Measurements from ENCODE around the gene ANKRD33.

The ANKRD33 gene

GRCh38 chr12:51863933-51864832 is 23.7 kb upstream of the ANKRD33 start:
- H3K27me3 ChIP-seq (ENCODE audit: low read depth, low read length), result peaks cover 21% of the 10 kb centered on the region
- no peaks in the 10 kb centered on the region for H3K36me3 ChIP-seq (ENCODE audit: control insufficient read depth in 1 of 2, insufficient read depth in 2 of 2, low read length in 2 of 2)
- peaks cover 0 to 19% of the 10 kb centered on the region in 2 donors for H3K4me1 ChIP-seq (ENCODE audit: control insufficient read depth in 1 of 2, insufficient read depth in 2 of 2, low read length in 2 of 2)
- H3K4me3 ChIP-seq (ENCODE audit: low read depth in 1 of 2, low read length in 2 of 2), result peak overlapping the region in 1 of 2 donors; percentile 59
- no peaks in the 10 kb centered on the region for H3K9me3 ChIP-seq (ENCODE audit: control insufficient read depth in 1 of 2, low read length in 2 of 2)
- H3K27ac ChIP-seq (ENCODE audit: low read length), result no peak overlapping the region

GRCh38 chr12:51864833-51865670 is 22.9 kb upstream of the ANKRD33 start:
- Histone ChIP-seq H3K4me3 (ENCODE audit: low read depth in 1 of 2, low read length in 2 of 2) (peak overlapping the region in 1 of 2 donors; percentile 59), H3K36me3 (ENCODE audit: control insufficient read depth in 1 of 2, insufficient read depth in 2 of 2, low read length in 2 of 2) (no peaks in the 10 kb centered on the region), H3K27me3 (ENCODE audit: low read depth, low read length) (peaks cover 21% of the 10 kb centered on the region), H3K9me3 (ENCODE audit: control insufficient read depth in 1 of 2, low read length in 2 of 2) (no peaks in the 10 kb centered on the region), H3K27ac (ENCODE audit: low read length) (no peak overlapping the region), H3K4me1 (ENCODE audit: control insufficient read depth in 1 of 2, insufficient read depth in 2 of 2, low read length in 2 of 2) (peaks cover 0 to 24% of the 10 kb centered on the region in 2 donors)

GRCh38 chr12:51865757-51866270 is 22.1 kb upstream of the ANKRD33 start:
- Histone ChIP-seq H3K4me3 (ENCODE audit: low read depth in 1 of 2, low read length in 2 of 2) (no peak overlapping the region), H3K27me3 (ENCODE audit: low read depth, low read length) (peaks cover 21% of the 10 kb centered on the region), H3K27ac (ENCODE audit: low read length) (no peak overlapping the region), H3K36me3 (ENCODE audit: control insufficient read depth in 1 of 2, insufficient read depth in 2 of 2, low read length in 2 of 2) (no peaks in the 10 kb centered on the region), H3K4me1 (ENCODE audit: control insufficient read depth in 1 of 2, insufficient read depth in 2 of 2, low read length in 2 of 2) (peaks cover 0 to 24% of the 10 kb centered on the region in 2 donors), H3K9me3 (ENCODE audit: control insufficient read depth in 1 of 2, low read length in 2 of 2) (no peaks in the 10 kb centered on the region)

GRCh38 chr12:51866324-51866723 is 21.6 kb upstream of the ANKRD33 start:
- Histone ChIP-seq H3K36me3 (ENCODE audit: control insufficient read depth in 1 of 2, insufficient read depth in 2 of 2, low read length in 2 of 2) (no peaks in the 10 kb centered on the region), H3K4me1 (ENCODE audit: control insufficient read depth in 1 of 2, insufficient read depth in 2 of 2, low read length in 2 of 2) (peaks cover 0 to 24% of the 10 kb centered on the region in 2 donors), H3K27ac (ENCODE audit: low read length) (no peak overlapping the region), H3K4me3 (ENCODE audit: low read depth in 1 of 2, low read length in 2 of 2) (no peak overlapping the region), H3K9me3 (ENCODE audit: control insufficient read depth in 1 of 2, low read length in 2 of 2) (no peaks in the 10 kb centered on the region), H3K27me3 (ENCODE audit: low read depth, low read length) (peaks cover 21% of the 10 kb centered on the region)

GRCh38 chr12:51866762-51867161 is 21.1 kb upstream of the ANKRD33 start:
- Histone ChIP-seq H3K27me3 (ENCODE audit: low read depth, low read length) (peaks cover 21% of the 10 kb centered on the region), H3K9me3 (ENCODE audit: control insufficient read depth in 1 of 2, low read length in 2 of 2) (no peaks in the 10 kb centered on the region), H3K4me3 (ENCODE audit: low read depth in 1 of 2, low read length in 2 of 2) (no peak overlapping the region), H3K27ac (ENCODE audit: low read length) (no peak overlapping the region), H3K36me3 (ENCODE audit: control insufficient read depth in 1 of 2, insufficient read depth in 2 of 2, low read length in 2 of 2) (no peaks in the 10 kb centered on the region), H3K4me1 (ENCODE audit: control insufficient read depth in 1 of 2, insufficient read depth in 2 of 2, low read length in 2 of 2) (peaks cover 0 to 24% of the 10 kb centered on the region in 2 donors)

DNA sequence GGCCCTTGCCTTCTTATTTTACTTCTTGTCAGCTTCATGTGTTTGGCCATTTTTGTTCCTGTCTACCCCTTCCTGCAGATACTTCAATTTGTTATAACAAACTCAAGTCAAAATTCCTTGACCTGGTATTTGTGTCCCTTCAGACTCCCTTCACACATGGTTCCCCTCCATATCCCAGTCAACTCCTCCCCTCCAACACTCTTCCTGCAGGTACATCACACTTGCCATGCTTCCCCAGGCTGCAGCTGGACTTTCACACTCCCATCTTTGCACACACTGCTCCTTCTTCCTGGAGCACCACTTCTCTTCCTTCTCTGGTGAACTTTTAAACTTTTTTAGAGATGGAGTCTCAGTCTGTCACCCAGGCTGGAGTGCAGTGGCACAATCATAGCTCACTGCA is 20.5 kb upstream of the ANKRD33 start:
- H3K27me3 ChIP-seq (ENCODE audit: low read depth, low read length), result peaks cover 21% of the 10 kb centered on the region
- no peak overlapping the region for H3K4me3 ChIP-seq (ENCODE audit: low read depth in 1 of 2, low read length in 2 of 2)

GRCh38 chr12:51867796-51868428 is 20.0 kb upstream of the ANKRD33 start:
- peaks cover 21% of the 10 kb centered on the region for H3K27me3 ChIP-seq (ENCODE audit: low read depth, low read length)
- H3K4me3 ChIP-seq (ENCODE audit: low read depth in 1 of 2, low read length in 2 of 2), result no peak overlapping the region
- H3K27ac ChIP-seq (ENCODE audit: low read length), result no peak overlapping the region
- peaks cover 0 to 24% of the 10 kb centered on the region in 2 donors for H3K4me1 ChIP-seq (ENCODE audit: control insufficient read depth in 1 of 2, insufficient read depth in 2 of 2, low read length in 2 of 2)
- H3K36me3 ChIP-seq (ENCODE audit: control insufficient read depth in 1 of 2, insufficient read depth in 2 of 2, low read length in 2 of 2), result no peaks in the 10 kb centered on the region
- no peaks in the 10 kb centered on the region for H3K9me3 ChIP-seq (ENCODE audit: control insufficient read depth in 1 of 2, low read length in 2 of 2)

More for the DNA sequence above, 20.5 kb upstream of the ANKRD33 start:
- Histone ChIP-seq H3K36me3 (ENCODE audit: control insufficient read depth in 1 of 2, insufficient read depth in 2 of 2, low read length in 2 of 2) (no peaks in the 10 kb centered on the region), H3K4me1 (ENCODE audit: control insufficient read depth in 1 of 2, insufficient read depth in 2 of 2, low read length in 2 of 2) (peaks cover 0 to 24% of the 10 kb centered on the region in 2 donors), H3K27ac (ENCODE audit: low read length) (no peak overlapping the region), H3K9me3 (ENCODE audit: control insufficient read depth in 1 of 2, low read length in 2 of 2) (no peaks in the 10 kb centered on the region)

- Histone ChIP-seq H3K4me1 (ENCODE audit: control insufficient read depth in 1 of 2, insufficient read depth in 2 of 2, low read length in 2 of 2) (peaks cover 0 to 22% of the 10 kb centered on the region in 2 donors), H3K27me3 (ENCODE audit: low read depth, low read length) (peaks cover 20% of the 10 kb centered on the region), H3K27ac (ENCODE audit: low read length) (no peak overlapping the region), H3K4me3 (ENCODE audit: low read depth in 1 of 2, low read length in 2 of 2) (peak overlapping the region; percentile 33 to 60), H3K9me3 (ENCODE audit: control insufficient read depth in 1 of 2, low read length in 2 of 2) (no peaks in the 10 kb centered on the region), H3K36me3 (ENCODE audit: control insufficient read depth in 1 of 2, insufficient read depth in 2 of 2, low read length in 2 of 2) (no peaks in the 10 kb centered on the region)
Observed at GRCh38 chr12:51868821-51869495, 18.9 kb upstream of the ANKRD33 start.

DNA sequence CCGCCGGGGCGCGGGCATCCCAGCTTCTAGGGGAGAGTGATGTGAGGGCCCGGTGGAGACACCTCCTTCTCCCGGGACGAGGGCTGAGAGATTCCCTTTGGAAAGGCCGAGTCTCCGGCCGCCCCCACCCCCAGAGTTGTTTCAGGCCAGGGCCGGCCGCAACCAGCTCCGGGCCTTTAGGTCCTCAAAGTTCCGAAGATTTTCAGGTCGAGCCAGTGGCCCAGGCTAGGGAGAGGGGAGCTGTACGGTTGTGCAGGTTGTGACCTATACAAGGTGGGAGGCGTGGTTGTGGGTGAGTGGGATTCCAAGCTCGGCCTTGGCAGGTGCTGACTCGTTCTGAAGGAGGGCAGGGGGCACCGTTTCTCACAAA is 18.4 kb upstream of the ANKRD33 start:
- no peaks in the 10 kb centered on the region for H3K36me3 ChIP-seq (ENCODE audit: control insufficient read depth in 1 of 2, insufficient read depth in 2 of 2, low read length in 2 of 2)
- no peaks in the 10 kb centered on the region for H3K9me3 ChIP-seq (ENCODE audit: control insufficient read depth in 1 of 2, low read length in 2 of 2)
- H3K4me3 ChIP-seq (ENCODE audit: low read depth in 1 of 2, low read length in 2 of 2), result peak overlapping the region; percentile 33 to 60
- H3K27me3 ChIP-seq (ENCODE audit: low read depth, low read length), result peaks cover 17% of the 10 kb centered on the region
- peaks cover 0 to 17% of the 10 kb centered on the region in 2 donors for H3K4me1 ChIP-seq (ENCODE audit: control insufficient read depth in 1 of 2, insufficient read depth in 2 of 2, low read length in 2 of 2)
- no peak overlapping the region for H3K27ac ChIP-seq (ENCODE audit: low read length)

DNA sequence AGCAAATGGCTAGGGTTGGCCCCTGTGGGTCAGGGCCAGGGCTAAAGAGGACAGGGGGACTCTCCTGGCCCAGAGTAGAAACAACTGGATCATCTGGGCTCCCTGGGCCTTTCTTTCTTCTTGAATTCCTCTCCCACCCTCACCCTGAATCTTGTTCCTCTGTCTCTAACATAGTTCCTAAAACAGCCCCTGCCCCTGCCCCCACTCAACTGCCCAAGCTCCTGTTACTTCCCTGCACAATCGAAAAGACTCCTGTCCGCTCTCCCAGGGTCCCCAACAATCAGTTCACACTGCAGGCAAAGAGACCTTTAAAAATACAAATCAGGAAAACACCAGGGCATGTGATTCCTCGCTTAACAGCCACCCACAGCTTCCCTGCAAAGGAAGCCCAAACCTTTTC is 18.0 kb upstream of the ANKRD33 start:
- Histone ChIP-seq H3K27ac (ENCODE audit: low read length) (no peak overlapping the region), H3K27me3 (ENCODE audit: low read depth, low read length) (peaks cover 14% of the 10 kb centered on the region), H3K4me3 (ENCODE audit: low read depth in 1 of 2, low read length in 2 of 2) (no peak overlapping the region), H3K9me3 (ENCODE audit: control insufficient read depth in 1 of 2, low read length in 2 of 2) (no peaks in the 10 kb centered on the region), H3K4me1 (ENCODE audit: control insufficient read depth in 1 of 2, insufficient read depth in 2 of 2, low read length in 2 of 2) (peaks cover 0 to 13% of the 10 kb centered on the region in 2 donors), H3K36me3 (ENCODE audit: control insufficient read depth in 1 of 2, insufficient read depth in 2 of 2, low read length in 2 of 2) (no peaks in the 10 kb centered on the region)
